NT2/D1 (cell line): ENCODE data around the gene KLRG1.

Source experiments
- SUZ12 ChIP-seq: IDR thresholded peaks from 2 replicates; pipeline ENCODE4 v1.6.1; 2011; ENCODE audit not compliant: insufficient read length, insufficient read depth; ENCODE audit errors: extremely low read depth
- YY1 ChIP-seq: IDR thresholded peaks from 2 replicates; pipeline ENCODE4 v1.6.1; 2011; ENCODE audit not compliant: insufficient read length, insufficient read depth

DNA sequence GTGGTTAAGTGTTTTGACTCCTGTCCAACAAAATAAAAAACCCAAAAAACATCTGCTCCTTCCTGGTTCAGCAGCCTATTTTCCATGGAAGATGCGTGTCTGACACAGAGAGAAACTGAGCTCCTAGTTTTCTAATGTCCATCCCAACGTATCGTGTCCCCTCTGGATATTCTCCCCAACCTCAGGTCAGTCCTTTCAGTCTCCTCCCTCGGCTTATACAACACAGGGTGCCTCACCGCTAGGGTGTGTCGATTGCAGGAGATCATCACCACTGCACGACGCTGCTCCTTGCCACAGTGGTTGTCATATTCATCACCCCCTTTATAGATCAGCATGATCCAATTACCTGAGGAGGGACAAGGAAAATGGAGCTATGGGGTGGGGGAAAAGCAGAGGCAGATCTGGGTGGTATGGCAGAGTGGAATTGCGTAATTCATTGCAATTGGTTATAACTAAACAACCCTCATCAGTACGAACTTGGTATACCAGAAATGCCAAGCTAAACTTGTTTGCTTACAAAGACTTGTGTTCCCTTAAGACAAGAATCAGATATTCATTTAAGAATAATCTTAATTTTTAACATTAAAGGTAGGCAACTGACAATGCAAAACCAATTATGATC lies 45.7 kb upstream of the KLRG1 start:
- no peak for TF ChIP-seq SUZ12
- TF ChIP-seq YY1 = no peak
